NCI-H1417 (cell line): ENCODE results near the gene DMD.
"Not testable (repeated sequence)": the region's sequence is repeated elsewhere in the genome, so short reads cannot be mapped to it uniquely, and the experiment has no call there.

Source experiments
- DNase-seq, 3 experiments: peaks; one replicate each; lab custom pipeline; 2025; lab: John Stamatoyannopoulos, UW

DMD gene

DNA sequence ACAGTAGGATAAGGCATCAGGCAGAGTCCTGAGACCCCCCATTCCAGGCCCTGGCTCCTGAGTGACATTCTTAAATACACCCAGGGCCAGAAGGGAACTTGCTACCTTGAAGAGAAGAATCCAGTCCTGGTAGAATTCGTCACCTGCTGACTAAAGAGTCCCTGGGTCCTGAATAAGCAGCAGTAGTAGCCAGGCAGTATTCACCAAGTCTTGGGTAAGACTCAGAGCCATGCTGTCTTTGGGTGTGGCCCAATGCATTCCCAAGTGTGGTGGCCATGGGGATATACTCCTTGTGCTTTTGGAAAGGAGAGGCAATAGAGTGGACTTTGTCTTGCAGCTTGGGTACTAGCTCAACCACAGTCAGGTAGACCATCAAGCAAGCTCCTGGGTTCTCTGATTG, 359.1 kb downstream of the DMD start:
- no peak for DNase-seq

DNA sequence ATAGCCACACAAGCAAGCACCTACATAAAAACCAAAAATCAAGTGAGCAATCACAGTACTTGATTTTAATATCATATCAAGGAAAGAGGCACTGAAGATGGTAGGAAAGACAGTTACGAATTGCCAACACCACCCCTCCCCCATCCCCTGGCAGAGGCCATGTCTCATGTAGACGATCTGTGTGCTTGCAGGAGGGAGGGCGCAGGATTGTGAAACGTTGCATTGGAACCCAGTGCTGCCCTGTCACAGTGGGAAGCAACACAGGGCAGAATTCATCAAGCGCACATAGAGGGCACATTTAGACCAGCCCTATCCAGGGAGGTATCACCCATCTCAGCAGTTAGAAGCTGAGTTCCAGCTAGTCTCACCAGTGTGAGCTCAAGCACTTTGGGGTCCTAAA, 359.8 kb downstream of the DMD start:
- DNase-seq = no peak

DNA sequence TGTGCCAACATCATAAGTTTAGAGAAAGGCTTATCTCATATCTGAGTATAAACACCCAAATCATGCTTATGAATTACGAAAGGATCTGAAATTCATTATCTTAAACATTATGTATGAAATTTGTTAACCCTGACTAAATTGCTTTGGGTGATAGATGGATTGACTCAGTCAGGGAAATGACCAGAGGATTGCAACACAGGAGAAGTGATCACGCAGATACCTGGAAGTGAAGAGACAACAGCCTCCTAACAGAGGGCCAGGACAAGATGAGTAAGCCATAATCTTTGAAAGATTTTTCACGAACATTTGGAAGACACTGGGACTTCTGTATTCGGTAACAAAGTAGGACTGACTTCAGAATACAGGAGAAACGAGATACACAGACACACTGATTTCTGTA, 363.4 kb downstream of the DMD start:
- DNase-seq = no peak

DNA sequence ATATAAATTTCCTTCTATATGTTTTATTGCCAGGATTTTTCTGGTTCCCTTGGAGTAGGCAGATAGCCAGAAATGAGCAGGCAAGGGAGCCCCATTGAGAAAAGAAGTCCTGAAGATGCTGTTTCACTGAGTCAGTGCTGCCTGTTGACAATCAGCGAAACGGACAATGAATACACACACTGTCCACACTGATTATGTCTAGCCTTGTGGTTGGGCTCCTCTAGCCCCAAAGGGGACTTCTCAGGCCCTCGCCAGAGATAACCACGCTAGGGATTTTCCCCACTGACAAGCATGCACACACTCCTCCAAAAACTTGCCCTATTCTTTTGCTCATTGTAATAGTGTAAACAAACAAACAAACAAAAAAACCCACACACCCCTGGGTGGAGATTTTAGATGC, 369.3 kb downstream of the DMD start:
- DNase-seq = no peak

- no peak for DNase-seq
Measured at GRCh38 chrX:32839781-32840180, 371.6 kb downstream of the DMD start.

GRCh38 chrX:32825009-32825408, 386.3 kb downstream of the DMD start:
- peak in 1 of 3 experiments; percentile 37 for DNase-seq

DNA sequence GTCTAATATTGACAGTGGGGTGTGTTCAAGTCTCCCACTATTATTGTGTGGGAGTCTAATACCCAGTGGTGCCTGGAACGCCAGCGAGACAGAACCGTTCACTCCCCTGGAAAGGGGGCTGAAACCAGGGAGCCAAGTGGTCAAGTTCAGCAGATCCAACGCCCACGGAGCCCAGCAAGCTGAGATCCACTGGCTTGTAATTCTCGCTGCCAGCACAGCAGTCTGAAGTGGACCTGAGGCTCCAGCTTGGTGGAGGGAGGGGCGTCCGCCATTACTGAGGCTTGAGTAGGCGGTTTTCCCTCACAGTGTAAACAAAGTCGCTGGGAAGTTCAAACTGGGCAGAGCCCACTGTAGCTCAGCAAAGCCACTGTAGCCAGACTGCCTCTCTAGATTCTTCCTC, 407.3 kb downstream of the DMD start:
- no peak for DNase-seq

GRCh38 chrX:32798990-32799389, 412.4 kb downstream of the DMD start:
- DNase-seq = no peak

- DNase-seq = peak in 1 of 3 experiments; percentile 13
Measured at GRCh38 chrX:32788936-32789335, 422.4 kb downstream of the DMD start.

DNA sequence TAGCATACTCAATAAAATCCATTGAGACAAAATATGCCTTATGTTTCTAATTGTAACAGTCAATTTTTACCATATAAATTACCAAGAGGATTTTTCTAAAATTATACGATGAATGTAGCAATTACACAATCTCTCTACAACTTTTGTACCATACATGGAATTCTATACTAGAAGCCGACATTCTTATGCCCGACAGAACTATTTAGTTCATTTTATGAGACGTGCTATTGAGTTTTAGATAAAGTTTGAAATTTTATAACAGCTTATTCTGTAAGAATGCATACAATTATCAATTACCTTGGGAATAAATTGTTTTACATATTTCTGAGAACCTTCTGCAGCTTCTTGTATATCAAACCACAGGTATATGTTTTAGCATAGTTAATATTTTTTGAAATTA, 431.2 kb downstream of the DMD start:
- no peak for DNase-seq

GRCh38 chrX:32778965-32779364, 432.4 kb downstream of the DMD start:
- DNase-seq = peak in 1 of 3 experiments; percentile 33

DNA sequence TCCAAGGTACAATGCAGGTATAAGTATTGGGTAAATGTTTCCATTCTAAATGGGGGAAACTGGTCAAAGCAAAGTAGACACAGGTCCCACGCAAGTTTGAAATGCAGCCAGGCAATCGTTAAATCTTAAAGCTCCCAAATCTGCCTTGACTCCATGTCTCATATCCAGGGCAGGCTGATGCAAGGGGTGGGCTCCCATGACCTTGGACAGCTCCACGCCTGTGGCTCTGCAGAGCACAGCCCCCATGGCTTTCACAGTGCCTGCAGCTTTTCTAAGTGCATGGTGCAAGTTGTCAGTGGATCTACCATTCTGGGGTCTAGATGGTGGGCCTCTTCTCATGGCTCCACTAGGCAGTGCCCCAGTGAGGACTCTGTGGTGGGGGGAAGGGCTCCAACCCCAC, 436.4 kb downstream of the DMD start:
- no peak for DNase-seq

- DNase-seq = peak in 1 of 3 experiments; percentile 61
Measured at GRCh38 chrX:32749070-32749469, 462.3 kb downstream of the DMD start.

GRCh38 chrX:32745323-32745722, 466.0 kb downstream of the DMD start:
- DNase-seq = peak in 1 of 3 experiments; percentile 24

- DNase-seq = no peak
Measured at GRCh38 chrX:32744921-32745320, 466.4 kb downstream of the DMD start.

GRCh38 chrX:32741910-32742309, 469.4 kb downstream of the DMD start:
- DNase-seq = no peak

- DNase-seq = no peak
Measured at GRCh38 chrX:32708542-32708941, 502.8 kb downstream of the DMD start.

- DNase-seq = not testable (repeated sequence)
Measured at GRCh38 chrX:32705385-32705784, 506.0 kb downstream of the DMD start.

- no peak for DNase-seq
Measured at GRCh38 chrX:32687379-32687778, 524.0 kb downstream of the DMD start.

DNA sequence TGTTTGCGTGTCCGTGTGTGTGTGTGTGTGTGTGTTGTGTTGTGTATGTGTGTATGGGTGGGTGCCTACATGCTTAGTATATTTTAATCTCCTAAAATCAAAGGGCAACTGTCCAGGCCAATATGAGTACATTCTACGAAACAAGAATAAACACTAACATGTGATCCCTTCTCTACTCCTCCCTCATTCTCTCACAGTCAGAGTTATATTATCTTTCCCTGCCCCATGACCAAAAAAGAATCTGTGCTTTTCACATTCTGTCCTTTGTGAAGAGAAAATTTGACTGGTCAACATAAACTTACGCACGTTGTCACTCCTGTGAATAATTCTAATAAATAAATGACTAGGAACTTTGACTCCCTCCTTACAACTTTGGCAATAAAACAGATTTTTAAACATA, 532.9 kb downstream of the DMD start:
- DNase-seq = no peak

DNA sequence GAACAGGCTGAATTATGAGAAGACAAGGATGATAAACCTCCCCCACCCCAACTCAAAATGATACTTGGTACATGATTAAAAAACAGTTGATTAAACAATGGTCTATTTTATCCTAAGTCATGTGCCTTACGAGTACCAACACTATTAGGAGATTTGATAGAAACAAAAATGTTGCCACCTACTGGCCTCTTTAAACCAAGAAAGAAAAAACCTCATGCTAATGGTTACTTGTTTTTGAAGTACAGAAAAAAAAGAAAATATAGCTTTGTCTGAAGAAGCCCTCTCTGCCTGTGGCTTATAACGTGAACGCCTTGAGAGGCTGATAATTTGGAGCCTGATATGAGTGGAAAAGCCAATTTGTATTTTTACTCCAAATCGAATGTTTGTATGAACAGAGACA, 538.2 kb downstream of the DMD start:
- peak in 2 of 3 experiments; percentile 7 to 57 for DNase-seq

GRCh38 chrX:32662516-32662915, 548.8 kb downstream of the DMD start:
- no peak for DNase-seq

- DNase-seq = no peak
Measured at GRCh38 chrX:32644476-32645245, 566.7 kb downstream of the DMD start.

DNA sequence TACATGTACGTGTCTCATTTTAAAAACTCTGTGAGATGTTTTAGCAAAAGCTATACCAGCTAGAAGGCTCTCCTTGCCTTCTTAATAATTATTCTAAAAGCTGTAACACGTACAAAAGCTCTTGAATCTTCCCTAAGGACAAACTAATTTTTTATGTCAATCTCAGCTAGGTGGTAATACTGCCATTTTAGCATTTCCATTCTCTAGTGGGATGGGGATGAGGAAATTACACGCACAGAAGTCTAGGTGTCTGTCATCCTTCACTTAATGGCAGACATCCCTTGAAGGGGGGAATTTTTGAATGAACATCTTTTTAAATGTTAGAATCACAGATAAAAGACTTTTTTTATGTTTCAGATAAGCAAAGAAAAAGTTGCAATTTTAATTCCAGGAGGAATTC, 569.1 kb downstream of the DMD start:
- no peak for DNase-seq
